MM.1S (cell line): ENCODE measurements around the gene ZC2HC1B.

ENCODE experiments used
- DNase-seq: peaks from one replicate; pipeline ENCODE4 v3.0.0-alpha.2; 2015
- H2AFZ ChIP-seq: fragments of 300-600 bp; sonication (generic); 2 replicates; pipeline ENCODE4 v1.6.0; 2016; ENCODE audit warnings: antibody characterized with exemption, low read length
- H3F3A ChIP-seq: fragments of 300-600 bp; sonication (generic); 2 replicates; pipeline ENCODE4 v1.6.1; 2016; ENCODE audit warnings: mild to moderate bottlenecking, antibody characterized with exemption, low read length, moderate library complexity, mixed read lengths; ENCODE audit not compliant: insufficient read depth
- H3K27ac ChIP-seq: fragments of 300-600 bp; sonication (generic); 2 replicates; pipeline ENCODE4 v1.5.1; 2016; ENCODE audit warnings: mild to moderate bottlenecking, low read length
- H3K27me3 ChIP-seq: fragments of 300-600 bp; sonication (generic); replicated peaks from 2 replicates; pipeline ENCODE4 v1.6.0; 2016; ENCODE audit warnings: low read length; ENCODE audit not compliant: insufficient read depth
- H3K36me3 ChIP-seq: fragments of 300-600 bp; sonication (generic); replicated peaks from 2 replicates; pipeline ENCODE4 v1.6.1; 2016; ENCODE audit warnings: mild to moderate bottlenecking, low read length, mixed read lengths; ENCODE audit not compliant: insufficient read depth
- H3K4me1 ChIP-seq: fragments of 300-600 bp; sonication (generic); 2 replicates; pipeline ENCODE4 v1.6.1; 2016; ENCODE audit warnings: low read length, mixed read lengths
- H3K4me2 ChIP-seq: fragments of 300-600 bp; sonication (generic); 2 replicates; pipeline ENCODE4 v1.6.0; 2016; ENCODE audit warnings: low read depth, low read length
- H3K4me3 ChIP-seq: fragments of 300-600 bp; sonication (generic); 2 replicates; pipeline ENCODE4 v1.5.1; 2016; ENCODE audit warnings: low read length, mixed read lengths
- H3K79me2 ChIP-seq: fragments of 300-600 bp; sonication (generic); 2 replicates; pipeline ENCODE4 v1.6.1; 2016; ENCODE audit warnings: mixed run types, low read length, mixed read lengths
- H3K9ac ChIP-seq: fragments of 300-600 bp; sonication (generic); 2 replicates; pipeline ENCODE4 v1.6.1; 2016; ENCODE audit warnings: low read length, mixed read lengths
- H3K9me2 ChIP-seq: fragments of 300-600 bp; sonication (generic); replicated peaks from 2 replicates; pipeline ENCODE4 v1.6.1; 2016; ENCODE audit warnings: mild to moderate bottlenecking, low read length, mixed read lengths; ENCODE audit not compliant: insufficient read depth
- H3K9me3 ChIP-seq: fragments of 300-600 bp; sonication (generic); replicated peaks from 2 replicates; pipeline ENCODE4 v1.6.1; 2016; ENCODE audit warnings: mild to moderate bottlenecking, low read length, mixed read lengths; ENCODE audit not compliant: insufficient read depth
- H4K20me1 ChIP-seq: fragments of 300-600 bp; sonication (generic); 2 replicates; pipeline ENCODE4 v1.6.1; 2016; ENCODE audit warnings: mild to moderate bottlenecking, low read length, moderate library complexity, mixed read lengths; ENCODE audit not compliant: insufficient read depth
- EZH2 ChIP-seq: fragments of 300-600 bp; sonication (generic); optimal IDR thresholded peaks from 2 replicates; pipeline ENCODE3; 2017; ENCODE audit warnings: low read depth, mild to moderate bottlenecking, antibody characterized with exemption, low read length, mixed read lengths
- EZH2phosphoT487 ChIP-seq: fragments of 300-600 bp; sonication (generic); IDR thresholded peaks from 2 replicates; pipeline ENCODE4 v1.6.1; 2018; ENCODE audit warnings: antibody characterized with exemption, low read length
- TF ChIP-seq, protein P1 (sequence below): fragments of 300-600 bp; sonication (generic); IDR thresholded peaks from 2 replicates; pipeline ENCODE4 v1.5.1; 2016; ENCODE audit warnings: antibody characterized with exemption, low read length, mixed read lengths

Gene ZC2HC1B

DNA sequence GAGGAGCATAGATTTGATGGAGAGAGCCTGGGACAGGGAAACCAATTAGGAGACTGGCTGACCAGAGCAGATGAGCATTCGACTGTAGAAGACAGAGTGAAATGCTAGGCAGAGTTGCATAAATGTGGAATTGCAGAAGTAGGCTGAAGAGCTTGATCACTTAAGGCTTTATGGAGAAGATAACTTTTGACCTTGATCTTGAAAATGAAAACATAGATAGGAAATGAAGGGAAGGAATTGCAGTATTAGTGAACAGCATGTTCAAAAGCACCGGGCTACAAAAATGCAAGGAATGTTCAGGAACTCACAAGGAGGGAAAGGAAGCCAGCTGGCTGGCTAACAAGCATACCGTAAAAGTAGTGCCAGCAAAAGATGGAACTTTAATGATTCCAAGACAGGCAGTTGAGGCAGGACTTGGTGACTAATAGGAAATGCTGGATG lies 41.7 kb upstream of the ZC2HC1B start:
- DNase-seq, result no peak
- H3K79me2 ChIP-seq, result no peaks in the 10 kb centered on the region
- H3K27ac ChIP-seq, result no peak overlapping the region
- no peaks in the 10 kb centered on the region for H3K9me3 ChIP-seq
- TF ChIP-seq EZH2phosphoT487, result no peak
- TF ChIP-seq, protein P1, sequence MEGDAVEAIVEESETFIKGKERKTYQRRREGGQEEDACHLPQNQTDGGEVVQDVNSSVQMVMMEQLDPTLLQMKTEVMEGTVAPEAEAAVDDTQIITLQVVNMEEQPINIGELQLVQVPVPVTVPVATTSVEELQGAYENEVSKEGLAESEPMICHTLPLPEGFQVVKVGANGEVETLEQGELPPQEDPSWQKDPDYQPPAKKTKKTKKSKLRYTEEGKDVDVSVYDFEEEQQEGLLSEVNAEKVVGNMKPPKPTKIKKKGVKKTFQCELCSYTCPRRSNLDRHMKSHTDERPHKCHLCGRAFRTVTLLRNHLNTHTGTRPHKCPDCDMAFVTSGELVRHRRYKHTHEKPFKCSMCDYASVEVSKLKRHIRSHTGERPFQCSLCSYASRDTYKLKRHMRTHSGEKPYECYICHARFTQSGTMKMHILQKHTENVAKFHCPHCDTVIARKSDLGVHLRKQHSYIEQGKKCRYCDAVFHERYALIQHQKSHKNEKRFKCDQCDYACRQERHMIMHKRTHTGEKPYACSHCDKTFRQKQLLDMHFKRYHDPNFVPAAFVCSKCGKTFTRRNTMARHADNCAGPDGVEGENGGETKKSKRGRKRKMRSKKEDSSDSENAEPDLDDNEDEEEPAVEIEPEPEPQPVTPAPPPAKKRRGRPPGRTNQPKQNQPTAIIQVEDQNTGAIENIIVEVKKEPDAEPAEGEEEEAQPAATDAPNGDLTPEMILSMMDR, result no peak
- TF ChIP-seq EZH2, result no peak
- no peak overlapping the region for H3K9ac ChIP-seq
- H3F3A ChIP-seq, result no peaks in the 10 kb centered on the region
- no peaks in the 10 kb centered on the region for H3K4me1 ChIP-seq
- no peak overlapping the region for H3K4me2 ChIP-seq
- no peaks in the 10 kb centered on the region for H4K20me1 ChIP-seq
- H3K4me3 ChIP-seq, result no peak overlapping the region
- no peaks in the 10 kb centered on the region for H3K27me3 ChIP-seq
- no peaks in the 10 kb centered on the region for H3K9me2 ChIP-seq
- no peak overlapping the region for H2AFZ ChIP-seq
- no peaks in the 10 kb centered on the region for H3K36me3 ChIP-seq

GRCh38 chr6:143823548-143823947 lies 40.7 kb upstream of the ZC2HC1B start:
- no peaks in the 10 kb centered on the region for H3F3A ChIP-seq
- no peaks in the 10 kb centered on the region for H3K4me1 ChIP-seq
- H4K20me1 ChIP-seq, result no peaks in the 10 kb centered on the region
- H3K9ac ChIP-seq, result no peak overlapping the region
- H3K79me2 ChIP-seq, result no peaks in the 10 kb centered on the region
- H3K27ac ChIP-seq, result no peak overlapping the region
- H2AFZ ChIP-seq, result no peak overlapping the region
- no peaks in the 10 kb centered on the region for H3K36me3 ChIP-seq
- DNase-seq, result no peak
- H3K4me3 ChIP-seq, result no peak overlapping the region
- no peaks in the 10 kb centered on the region for H3K9me3 ChIP-seq
- H3K27me3 ChIP-seq, result no peaks in the 10 kb centered on the region
- TF ChIP-seq EZH2 (no peak), EZH2phosphoT487 (no peak)
- TF ChIP-seq, protein P1, result no peak
- H3K9me2 ChIP-seq, result no peaks in the 10 kb centered on the region
- H3K4me2 ChIP-seq, result no peak overlapping the region

GRCh38 chr6:143828572-143828971 lies 35.7 kb upstream of the ZC2HC1B start:
- no peaks in the 10 kb centered on the region for H3F3A ChIP-seq
- no peak overlapping the region for H3K4me3 ChIP-seq
- no peak for TF ChIP-seq EZH2
- no peak for TF ChIP-seq EZH2phosphoT487
- TF ChIP-seq, protein P1, result no peak
- H3K4me2 ChIP-seq, result no peak overlapping the region
- no peaks in the 10 kb centered on the region for H4K20me1 ChIP-seq
- H3K36me3 ChIP-seq, result no peaks in the 10 kb centered on the region
- H3K9me3 ChIP-seq, result no peaks in the 10 kb centered on the region
- no peaks in the 10 kb centered on the region for H3K79me2 ChIP-seq
- no peak overlapping the region for H3K9ac ChIP-seq
- DNase-seq, result no peak
- H3K4me1 ChIP-seq, result no peaks in the 10 kb centered on the region
- H3K27ac ChIP-seq, result no peak overlapping the region
- H3K9me2 ChIP-seq, result no peaks in the 10 kb centered on the region
- no peaks in the 10 kb centered on the region for H3K27me3 ChIP-seq
- no peak overlapping the region for H2AFZ ChIP-seq

DNA sequence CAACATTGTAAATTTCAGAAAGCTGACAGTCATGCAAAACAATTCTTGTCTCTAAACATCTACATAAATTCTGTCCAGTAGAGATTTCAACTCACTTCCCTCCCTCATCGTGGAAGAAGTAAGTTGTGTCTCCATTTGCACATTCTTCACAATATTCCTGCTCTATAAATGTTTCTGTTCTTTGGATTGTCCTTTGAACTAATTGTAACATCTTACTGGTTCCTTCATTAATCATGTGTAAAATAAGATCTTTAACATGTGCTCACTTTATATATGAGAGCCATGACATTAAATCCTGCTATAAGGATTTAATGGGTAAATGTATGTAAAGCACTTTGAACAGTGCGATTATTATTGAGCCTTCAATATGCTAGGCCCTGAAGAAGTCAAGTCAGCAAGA lies 28.1 kb upstream of the ZC2HC1B start:
- Histone ChIP-seq H3K4me3 (no peak overlapping the region), H2AFZ (no peak overlapping the region), H3F3A (no peaks in the 10 kb centered on the region), H3K4me1 (no peaks in the 10 kb centered on the region), H3K9me3 (no peaks in the 10 kb centered on the region), H3K9me2 (no peaks in the 10 kb centered on the region), H3K9ac (no peak overlapping the region), H3K79me2 (no peaks in the 10 kb centered on the region), H4K20me1 (no peaks in the 10 kb centered on the region), H3K27ac (no peak overlapping the region), H3K27me3 (no peaks in the 10 kb centered on the region), H3K36me3 (no peaks in the 10 kb centered on the region), H3K4me2 (no peak overlapping the region)
- TF ChIP-seq EZH2phosphoT487 (no peak), EZH2 (no peak)
- TF ChIP-seq, protein P1, result no peak
- DNase-seq, result no peak
